T-helper 1 cell treated with Interleukin-12 subunit alpha and Interleukin-12 subunit beta and Interleukin-4 antibody, amounts not matched to agents 30 μg/mL and 1 μg/mL, for 36 hours (primary cell): ENCODE data around the gene CCDC39.

ENCODE experiments used
- H3K27ac Mint-ChIP-seq: one replicate; pipeline ENCODE4 v1.8.0; 2021; ENCODE audit warnings: mild to moderate bottlenecking, mixed read lengths
- H3K27me3 Mint-ChIP-seq: one replicate; pipeline ENCODE4 v1.8.0; 2021; ENCODE audit warnings: low read depth, mixed read lengths
- H3K36me3 Mint-ChIP-seq: one replicate; pipeline ENCODE4 v1.8.0; 2021; ENCODE audit warnings: low read depth, mixed read lengths
- H3K4me1 Mint-ChIP-seq: one replicate; pipeline ENCODE4 v1.8.0; 2021; ENCODE audit warnings: low read depth, mixed read lengths
- H3K4me3 Mint-ChIP-seq: one replicate; pipeline ENCODE4 v1.8.0; 2021; ENCODE audit warnings: mild to moderate bottlenecking, moderate library complexity, mixed read lengths
- H3K9me3 Mint-ChIP-seq: one replicate; pipeline ENCODE4 v1.8.0; 2021; ENCODE audit warnings: mixed read lengths

The CCDC39 gene

DNA sequence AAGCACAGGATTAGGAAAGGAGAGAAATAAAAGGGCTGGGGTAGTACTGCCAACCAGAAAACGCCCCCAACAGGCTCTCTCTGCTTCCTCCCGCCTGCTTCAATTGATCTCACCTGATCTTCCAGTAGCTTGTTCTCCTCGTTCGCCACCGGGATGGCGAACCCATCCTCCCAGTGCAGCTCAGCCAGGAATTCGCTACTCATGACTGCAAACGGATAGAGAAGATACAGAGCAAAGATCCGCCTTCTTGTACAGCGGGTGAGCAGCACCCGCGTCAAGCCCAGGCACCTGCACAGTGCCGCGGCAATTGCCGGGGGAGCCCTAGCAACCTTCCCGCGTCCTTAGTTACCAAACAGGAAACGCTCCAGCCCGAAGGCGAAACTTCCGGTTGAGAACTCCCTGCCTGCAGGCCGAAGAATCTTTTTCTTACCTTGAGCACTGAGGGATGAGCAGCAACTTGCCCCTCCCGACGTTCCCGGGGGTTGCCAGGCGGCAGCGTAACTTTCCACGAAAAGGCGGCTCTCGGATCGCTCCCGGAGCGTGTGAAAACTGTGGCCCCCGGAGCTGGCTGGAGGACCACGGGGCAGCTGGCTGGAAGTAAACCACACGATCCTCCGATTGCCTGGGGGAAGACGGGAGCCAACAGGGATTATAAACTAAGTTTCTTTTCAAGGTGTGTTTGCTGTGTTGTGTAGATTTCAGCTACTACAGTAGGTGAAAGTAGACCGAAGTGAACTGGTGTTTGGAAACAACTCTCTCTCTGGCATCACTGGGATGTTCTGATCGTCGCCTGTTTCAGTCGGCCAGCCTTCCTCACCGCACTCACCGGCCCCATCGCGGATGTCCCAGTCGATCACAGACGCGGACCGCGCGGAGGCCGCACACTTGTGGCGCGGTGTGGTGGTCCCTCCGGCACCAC lies at the start of gene CCDC39:
Gene CCDC39, minus strand, starts transcription at position 312 of the 919 bp plus-strand sequence. Its CDS starts 109 bp downstream, at position 203.
- Mint-ChIP-seq H3K36me3 (no peaks in the 10 kb centered on the region), H3K27me3 (peaks cover 64% of the 10 kb centered on the region), H3K4me3 (peak within 1 kb of the TSS; percentile 75), H3K4me1 (peaks cover 6% of the 10 kb centered on the region), H3K9me3 (no peaks in the 10 kb centered on the region), H3K27ac (no peak within 1 kb of the TSS)

DNA sequence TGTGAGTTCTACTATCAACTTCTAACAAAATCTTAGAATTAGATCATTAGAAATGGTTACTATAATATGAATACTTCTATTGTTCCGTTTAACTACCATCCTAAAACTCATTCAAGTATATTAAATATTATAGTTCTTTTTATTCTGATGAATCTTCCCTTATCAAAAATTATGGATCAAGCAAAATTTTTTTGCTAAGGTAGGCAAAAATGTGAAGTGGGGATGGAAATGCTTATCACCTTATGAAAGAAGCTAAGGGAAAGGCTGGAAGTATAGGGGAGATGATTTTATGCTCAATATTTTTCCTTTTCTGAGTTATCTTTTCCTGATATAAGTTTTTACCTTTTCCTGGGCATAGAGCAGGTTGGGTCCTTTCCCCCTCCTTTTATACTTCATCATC lies 40.7 kb upstream of the CCDC39 start:
- no peaks in the 10 kb centered on the region for H3K4me1 Mint-ChIP-seq
- H3K36me3 Mint-ChIP-seq: no peaks in the 10 kb centered on the region
- no peaks in the 10 kb centered on the region for H3K27me3 Mint-ChIP-seq
- H3K27ac Mint-ChIP-seq: no peak overlapping the region
- H3K9me3 Mint-ChIP-seq: no peaks in the 10 kb centered on the region
- H3K4me3 Mint-ChIP-seq: no peak overlapping the region

GRCh38 chr3:180707896-180708295 lies 28.6 kb upstream of the CCDC39 start:
- Mint-ChIP-seq H3K4me1 (no peaks in the 10 kb centered on the region), H3K27ac (no peak overlapping the region)

GRCh38 chr3:180705619-180706018 lies 26.3 kb upstream of the CCDC39 start:
- H3K27ac Mint-ChIP-seq: no peak overlapping the region
- no peak overlapping the region for H3K4me3 Mint-ChIP-seq
- no peaks in the 10 kb centered on the region for H3K9me3 Mint-ChIP-seq
- H3K4me1 Mint-ChIP-seq: no peaks in the 10 kb centered on the region
- H3K36me3 Mint-ChIP-seq: no peaks in the 10 kb centered on the region
- no peaks in the 10 kb centered on the region for H3K27me3 Mint-ChIP-seq

More at GRCh38 chr3:180707896-180708295, 28.6 kb upstream of the CCDC39 start:
- Mint-ChIP-seq H3K27me3 (no peaks in the 10 kb centered on the region), H3K36me3 (no peaks in the 10 kb centered on the region), H3K9me3 (no peaks in the 10 kb centered on the region), H3K4me3 (no peak overlapping the region)

DNA sequence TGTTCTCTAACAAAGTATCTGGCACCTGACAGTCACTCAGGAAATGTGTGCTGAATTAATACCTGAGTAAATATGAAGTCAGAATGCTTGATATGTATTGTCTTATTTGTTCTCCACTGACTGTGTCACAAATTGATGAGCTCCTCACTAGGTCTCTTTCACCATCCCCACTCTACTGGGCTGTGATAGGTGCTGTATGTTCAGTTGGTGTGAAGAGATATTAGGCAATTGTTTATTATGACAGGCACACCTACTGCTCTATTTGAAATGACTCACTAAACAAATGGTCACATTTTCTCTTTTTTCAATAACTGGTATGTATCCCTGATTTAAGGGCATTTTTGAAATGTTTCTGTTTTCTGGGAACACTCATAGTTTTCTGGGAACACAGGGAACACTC lies 25.2 kb upstream of the CCDC39 start:
- Mint-ChIP-seq H3K4me1 (no peaks in the 10 kb centered on the region), H3K4me3 (no peak overlapping the region), H3K27me3 (no peaks in the 10 kb centered on the region), H3K36me3 (no peaks in the 10 kb centered on the region), H3K9me3 (no peaks in the 10 kb centered on the region), H3K27ac (no peak overlapping the region)

GRCh38 chr3:180700941-180701340 lies 21.7 kb upstream of the CCDC39 start:
- Mint-ChIP-seq H3K4me1 (no peaks in the 10 kb centered on the region), H3K9me3 (no peaks in the 10 kb centered on the region), H3K27ac (no peak overlapping the region), H3K36me3 (no peaks in the 10 kb centered on the region), H3K27me3 (no peaks in the 10 kb centered on the region), H3K4me3 (no peak overlapping the region)

DNA sequence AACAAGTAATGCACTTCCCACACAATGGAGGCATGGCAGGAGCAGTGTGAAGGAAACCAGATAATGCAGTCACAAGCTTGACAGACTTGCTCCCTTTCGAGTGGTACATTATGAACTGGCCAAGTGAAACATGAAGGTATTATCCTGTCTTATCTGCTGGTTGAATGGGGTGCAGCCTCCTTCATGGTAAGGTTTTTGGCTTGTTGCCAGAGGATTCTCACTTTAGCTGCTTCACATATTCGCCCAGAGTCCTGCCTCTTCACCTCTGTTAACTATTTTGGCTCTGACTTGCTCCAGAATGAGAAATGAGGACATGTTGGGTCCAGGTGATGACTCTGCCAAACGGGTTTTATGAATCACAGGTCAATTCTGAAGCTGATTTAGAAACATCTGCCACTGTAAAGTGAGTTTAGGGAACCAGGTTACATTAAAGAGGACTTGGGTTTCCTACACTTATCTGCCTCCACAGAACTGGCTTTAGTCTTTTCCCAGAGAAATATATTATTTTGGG lies 19.5 kb upstream of the CCDC39 start:
- Mint-ChIP-seq H3K4me3 (no peak overlapping the region), H3K4me1 (no peaks in the 10 kb centered on the region), H3K27ac (no peak overlapping the region), H3K9me3 (no peaks in the 10 kb centered on the region), H3K27me3 (peaks cover 2% of the 10 kb centered on the region), H3K36me3 (no peaks in the 10 kb centered on the region)

DNA sequence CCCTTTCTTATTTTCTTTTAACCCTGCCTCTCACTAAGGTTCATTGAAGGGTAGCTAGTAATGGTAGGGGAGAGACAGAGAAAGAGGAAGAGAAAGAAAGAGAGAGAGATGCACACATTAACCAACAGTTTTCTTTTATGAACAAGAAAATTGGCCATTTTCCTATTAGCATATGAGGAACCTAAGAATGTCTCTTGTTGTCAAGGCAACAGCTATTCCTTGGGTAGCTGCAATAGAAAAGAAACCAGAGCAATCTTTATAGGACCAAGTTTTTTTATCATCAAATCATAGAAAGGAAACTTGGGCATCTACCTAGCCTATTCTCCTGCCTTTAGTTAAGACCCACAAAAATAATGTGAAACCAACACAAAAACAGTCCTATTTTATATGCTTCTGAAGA lies 15.0 kb upstream of the CCDC39 start:
- Mint-ChIP-seq H3K36me3 (no peaks in the 10 kb centered on the region), H3K27ac (no peak overlapping the region), H3K27me3 (peaks cover 2% of the 10 kb centered on the region), H3K4me1 (no peaks in the 10 kb centered on the region), H3K4me3 (no peak overlapping the region), H3K9me3 (no peaks in the 10 kb centered on the region)

DNA sequence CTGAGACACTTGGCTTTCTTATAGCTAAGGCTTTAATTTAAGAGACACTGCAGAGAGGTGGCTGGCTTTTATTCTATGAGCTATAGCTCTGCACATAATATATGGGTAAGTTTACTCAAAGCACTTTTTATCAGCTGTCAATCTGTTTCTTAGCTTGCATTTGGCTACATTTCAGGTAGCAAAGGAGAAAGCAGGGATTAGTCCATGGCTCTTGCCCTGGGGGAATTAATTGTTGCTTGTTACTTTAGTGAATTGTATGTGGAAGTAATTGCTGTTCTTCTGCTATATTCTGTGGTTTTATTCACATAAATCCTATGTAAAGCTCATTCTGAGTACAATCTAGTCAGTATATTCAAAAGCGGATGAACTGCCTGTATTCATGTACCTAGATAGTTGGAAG lies 14.4 kb upstream of the CCDC39 start:
- Mint-ChIP-seq H3K27me3 (peaks cover 2% of the 10 kb centered on the region), H3K9me3 (no peaks in the 10 kb centered on the region), H3K4me3 (no peak overlapping the region), H3K4me1 (no peaks in the 10 kb centered on the region), H3K36me3 (no peaks in the 10 kb centered on the region), H3K27ac (no peak overlapping the region)

- Mint-ChIP-seq H3K4me1 (no peaks in the 10 kb centered on the region), H3K27ac (no peak overlapping the region), H3K4me3 (no peak overlapping the region), H3K9me3 (no peaks in the 10 kb centered on the region), H3K36me3 (no peaks in the 10 kb centered on the region), H3K27me3 (no peaks in the 10 kb centered on the region)
Measured at GRCh38 chr3:180690061-180690460, 10.8 kb upstream of the CCDC39 start.

- Mint-ChIP-seq H3K9me3 (no peaks in the 10 kb centered on the region), H3K4me3 (no peak overlapping the region), H3K36me3 (no peaks in the 10 kb centered on the region), H3K4me1 (peaks cover 3% of the 10 kb centered on the region), H3K27ac (no peak overlapping the region), H3K27me3 (peaks cover 31% of the 10 kb centered on the region)
Measured at GRCh38 chr3:180684807-180685206, 5.5 kb upstream of the CCDC39 start.

- Mint-ChIP-seq H3K27me3 (peaks cover 41% of the 10 kb centered on the region), H3K36me3 (no peaks in the 10 kb centered on the region), H3K4me3 (no peak overlapping the region), H3K9me3 (no peaks in the 10 kb centered on the region), H3K27ac (no peak overlapping the region), H3K4me1 (peaks cover 6% of the 10 kb centered on the region)
Measured at GRCh38 chr3:180683816-180684215, 4.5 kb upstream of the CCDC39 start.

- H3K27ac Mint-ChIP-seq: no peak overlapping the region
- H3K4me3 Mint-ChIP-seq: peak overlapping the region; percentile 75
- peaks cover 62% of the 10 kb centered on the region for H3K27me3 Mint-ChIP-seq
- H3K4me1 Mint-ChIP-seq: peaks cover 6% of the 10 kb centered on the region
- H3K9me3 Mint-ChIP-seq: no peaks in the 10 kb centered on the region
- H3K36me3 Mint-ChIP-seq: no peaks in the 10 kb centered on the region
Measured at GRCh38 chr3:180680097-180680430, 775 bp upstream of the CCDC39 start.

GRCh38 chr3:180678231-180678630 lies 1.1 kb downstream of the CCDC39 start:
- H3K9me3 Mint-ChIP-seq: no peaks in the 10 kb centered on the region
- H3K4me1 Mint-ChIP-seq: peaks cover 6% of the 10 kb centered on the region
- H3K27me3 Mint-ChIP-seq: peaks cover 54% of the 10 kb centered on the region
- H3K4me3 Mint-ChIP-seq: no peak overlapping the region
- H3K36me3 Mint-ChIP-seq: no peaks in the 10 kb centered on the region
- H3K27ac Mint-ChIP-seq: no peak overlapping the region

- peaks cover 3% of the 10 kb centered on the region for H3K27me3 Mint-ChIP-seq
- H3K36me3 Mint-ChIP-seq: no peaks in the 10 kb centered on the region
- H3K9me3 Mint-ChIP-seq: no peaks in the 10 kb centered on the region
- H3K27ac Mint-ChIP-seq: no peak overlapping the region
- H3K4me1 Mint-ChIP-seq: peaks cover 2% of the 10 kb centered on the region
- H3K4me3 Mint-ChIP-seq: no peak overlapping the region
Measured at GRCh38 chr3:180661444-180661843, 17.8 kb downstream of the CCDC39 start.
